ENCODE results near the gene ACSS2. TPM values are rescaled to one million over a fixed set of nuclear protein-coding genes. Genes with fewer than 3 reads are reported as not detected.
A peak's percentile ranks its signal among the peaks of the same experiment; 100 is the strongest.

ACSS2 gene
- total RNA-seq, 1 donor from 2014 or later, result 53.2 TPM

DNA sequence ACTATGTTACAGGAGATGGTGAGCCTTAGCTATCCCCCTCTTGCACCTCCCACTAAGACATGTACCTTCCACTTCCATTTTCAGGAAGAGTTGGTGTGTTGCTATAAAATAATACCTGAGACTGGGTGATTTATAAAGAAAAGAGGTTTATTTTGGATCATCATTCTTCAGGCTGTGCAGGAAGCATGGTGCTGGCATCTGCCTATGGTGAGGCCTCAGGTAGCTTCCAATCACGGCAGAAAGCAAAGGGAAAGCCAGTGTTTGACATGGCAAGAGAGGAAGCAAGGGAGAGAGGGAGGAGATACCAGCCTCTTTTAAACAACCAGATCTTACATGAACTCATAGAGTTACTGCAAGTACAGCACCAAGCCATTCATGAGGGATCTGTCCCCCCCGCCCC is 47.0 kb downstream of the ACSS2 start:
- H3K4me3 Mint-ChIP-seq (ENCODE audit: unreplicated experiment), result no peak overlapping the region
- DNase-seq (ENCODE audit: low spot score), result no peak
- H3K36me3 Mint-ChIP-seq (ENCODE audit: low read depth, unreplicated experiment), result peaks cover 43% of the 10 kb centered on the region
- H3K27ac Mint-ChIP-seq (ENCODE audit: unreplicated experiment), result no peak overlapping the region
- H3K4me1 Mint-ChIP-seq (ENCODE audit: unreplicated experiment), result no peaks in the 10 kb centered on the region
- no peak for TF ChIP-seq CTCF (IDR thresholded peaks at IDR 0.05; ENCODE audit: unreplicated experiment)
- peaks cover 5% of the 10 kb centered on the region for H3K27me3 Mint-ChIP-seq (ENCODE audit: unreplicated experiment)
- no peaks in the 10 kb centered on the region for H3K9me3 Mint-ChIP-seq (ENCODE audit: unreplicated experiment)

- Mint-ChIP-seq H3K27ac (ENCODE audit: unreplicated experiment) (no peak overlapping the region), H3K27me3 (ENCODE audit: unreplicated experiment) (no peaks in the 10 kb centered on the region), H3K36me3 (ENCODE audit: low read depth, unreplicated experiment) (peaks cover 43% of the 10 kb centered on the region), H3K4me1 (ENCODE audit: unreplicated experiment) (no peaks in the 10 kb centered on the region), H3K4me3 (ENCODE audit: unreplicated experiment) (no peak overlapping the region), H3K9me3 (ENCODE audit: unreplicated experiment) (no peaks in the 10 kb centered on the region)
- no peak for TF ChIP-seq CTCF (IDR thresholded peaks at IDR 0.05; ENCODE audit: unreplicated experiment)
- no peak for DNase-seq (ENCODE audit: low spot score)
These were observed 48.9 kb downstream of the ACSS2 start for GRCh38 chr20:34925341-34925740.

- TF ChIP-seq CTCF (IDR thresholded peaks at IDR 0.05; ENCODE audit: unreplicated experiment), result no peak
- DNase-seq (ENCODE audit: low spot score), result no peak
- peaks cover 2% of the 10 kb centered on the region for H3K27me3 Mint-ChIP-seq (ENCODE audit: unreplicated experiment)
- no peaks in the 10 kb centered on the region for H3K4me1 Mint-ChIP-seq (ENCODE audit: unreplicated experiment)
- H3K27ac Mint-ChIP-seq (ENCODE audit: unreplicated experiment), result no peak overlapping the region
- peaks cover 44% of the 10 kb centered on the region for H3K36me3 Mint-ChIP-seq (ENCODE audit: low read depth, unreplicated experiment)
- peak overlapping the region; percentile 26 for H3K4me3 Mint-ChIP-seq (ENCODE audit: unreplicated experiment)
- no peaks in the 10 kb centered on the region for H3K9me3 Mint-ChIP-seq (ENCODE audit: unreplicated experiment)
These were observed 49.6 kb downstream of the ACSS2 start for GRCh38 chr20:34925981-34926380.

DNA sequence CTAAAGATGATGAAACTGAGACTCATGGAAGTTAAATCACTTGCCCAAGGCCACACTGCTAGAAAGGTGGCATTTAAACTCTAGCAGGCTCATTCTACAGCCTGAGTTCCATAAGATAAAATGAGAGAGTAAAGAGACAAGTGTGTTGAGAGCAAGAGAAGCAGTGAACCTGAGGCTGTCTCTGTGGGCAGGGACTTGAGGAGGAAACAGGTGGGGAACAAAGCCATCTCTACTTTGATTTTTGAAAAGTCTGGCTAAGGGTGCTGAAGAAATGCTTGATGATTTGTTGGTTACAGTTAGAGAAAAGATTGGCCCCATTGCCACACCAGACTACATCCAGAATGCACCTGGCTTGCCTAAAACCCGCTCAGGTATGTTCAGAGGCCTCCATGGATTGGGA is 50.2 kb downstream of the ACSS2 start:
- DNase-seq (ENCODE audit: low spot score), result no peak
- Mint-ChIP-seq H3K4me3 (ENCODE audit: unreplicated experiment) (no peak overlapping the region), H3K27me3 (ENCODE audit: unreplicated experiment) (peaks cover 2% of the 10 kb centered on the region), H3K4me1 (ENCODE audit: unreplicated experiment) (no peaks in the 10 kb centered on the region), H3K27ac (ENCODE audit: unreplicated experiment) (no peak overlapping the region), H3K36me3 (ENCODE audit: low read depth, unreplicated experiment) (peaks cover 45% of the 10 kb centered on the region), H3K9me3 (ENCODE audit: unreplicated experiment) (no peaks in the 10 kb centered on the region)
- TF ChIP-seq CTCF (IDR thresholded peaks at IDR 0.05; ENCODE audit: unreplicated experiment), result no peak

DNA sequence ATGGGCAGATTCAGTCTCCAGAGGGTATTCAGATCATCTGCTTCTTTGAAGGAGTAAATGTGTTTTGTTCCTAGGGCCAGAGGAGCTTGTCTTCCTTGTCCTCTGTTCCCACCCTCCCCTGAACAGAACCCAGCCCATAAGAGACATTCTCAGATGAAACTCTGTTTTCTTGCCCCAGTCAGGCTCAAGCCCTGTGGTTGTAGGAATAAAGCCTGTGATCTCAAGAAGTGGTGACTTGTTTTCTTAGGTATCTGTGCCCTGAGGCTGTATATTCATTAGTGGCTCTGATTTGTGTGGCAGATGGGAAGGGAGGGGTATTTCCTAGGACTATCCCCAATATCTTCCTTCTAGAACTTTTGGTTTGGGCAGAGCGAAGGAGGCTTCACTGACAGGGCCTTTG is 51.3 kb downstream of the ACSS2 start:
- Mint-ChIP-seq H3K36me3 (ENCODE audit: low read depth, unreplicated experiment) (peaks cover 52% of the 10 kb centered on the region), H3K27me3 (ENCODE audit: unreplicated experiment) (peaks cover 2% of the 10 kb centered on the region), H3K9me3 (ENCODE audit: unreplicated experiment) (no peaks in the 10 kb centered on the region), H3K27ac (ENCODE audit: unreplicated experiment) (no peak overlapping the region), H3K4me1 (ENCODE audit: unreplicated experiment) (no peaks in the 10 kb centered on the region), H3K4me3 (ENCODE audit: unreplicated experiment) (no peak overlapping the region)
- no peak for DNase-seq (ENCODE audit: low spot score)
- TF ChIP-seq CTCF (IDR thresholded peaks at IDR 0.05; ENCODE audit: unreplicated experiment), result no peak
